Tibial nerve (tissue), 4 donors: ENCODE data around the gene ABCB4. TPM values are rescaled to one million over a fixed set of nuclear protein-coding genes. Genes with fewer than 3 reads are reported as not detected.

ENCODE experiments used
- DNase-seq, 2 donors: peaks; one replicate each; pipeline ENCODE4 v3.0.0-alpha.2; 2019; ENCODE audit warnings: low spot score in 2 of 2
- H3K27ac ChIP-seq, 4 donors: fragments of 200-600 bp; sonication (generic) in 3 of 4; one replicate each; pipeline ENCODE4 v1.5.1; 2017 to 2019; ENCODE audit warnings: mild to moderate bottlenecking in 1 of 4
- H3K27me3 ChIP-seq, 2 donors: fragments of 200-600 bp; sonication (generic) in 1 of 2; one replicate each; pipeline versions ENCODE4 v1.5.1 to v1.6.0; 2017 to 2019
- H3K36me3 ChIP-seq, 3 donors: fragments of 200-600 bp; sonication (generic); one replicate each; pipeline ENCODE4 v1.5.1; 2018 to 2019
- H3K4me1 ChIP-seq, 4 donors: fragments of 200-600 bp; sonication (generic) in 3 of 4; one replicate each; pipeline ENCODE4 v1.5.1; 2017 to 2019
- H3K4me3 ChIP-seq, 4 donors: fragments of 200-600 bp; sonication (generic) in 3 of 4; one replicate each; pipeline ENCODE4 v1.5.1; 2017 to 2019; ENCODE audit warnings: mild to moderate bottlenecking in 1 of 4, moderate library complexity in 1 of 4
- H3K9me3 ChIP-seq, 4 donors: fragments of 200-600 bp; sonication (generic) in 3 of 4; one replicate each; pipeline ENCODE4 v1.5.1; 2017 to 2019
- EP300 ChIP-seq, 2 donors: sonication (generic); formaldehyde crosslinking; IDR thresholded peaks; one replicate each; pipeline ENCODE4 v1.6.1; 2017; ENCODE audit warnings: antibody characterized with exemption in 2 of 2, mild to moderate bottlenecking in 1 of 2
- POLR2A ChIP-seq, 2 donors: fragments of 450-650 bp; IDR thresholded peaks; one replicate each; pipeline ENCODE4 v1.6.1; 2017; ENCODE audit warnings: antibody characterized with exemption in 2 of 2, mild to moderate bottlenecking in 2 of 2, moderate library complexity in 2 of 2
- WGBS, 2 donors: methylation state at CpG; one replicate each; pipeline ENCODE4 v1.1.5; 2018; 5-methylcytosine and 5-hydroxymethylcytosine counted together
- total RNA-seq, 4 donors: library from RNA; depleted of rRNA; stranded (reverse); fragments of >200 nt; gene quantifications; one replicate each; pipeline ENCODE4 v1.1.0, GENCODE V29; 2016
- TF ChIP-seq, protein P1 (sequence below), 5 experiments: fragments of 200-600 bp in 3 of 5; fragments of 450-650 bp in 2 of 5; sonication (generic) in 3 of 5; IDR thresholded peaks; one replicate each; pipeline ENCODE4 v1.5.1; 2016 to 2019; ENCODE audit warnings: antibody characterized with exemption in 5 of 5, mild to moderate bottlenecking in 3 of 5, moderate library complexity in 2 of 5

Gene ABCB4
- total RNA-seq, 4 donors from 2014 or later: 0.42 to 2.0 (median 1.00) TPM

DNA sequence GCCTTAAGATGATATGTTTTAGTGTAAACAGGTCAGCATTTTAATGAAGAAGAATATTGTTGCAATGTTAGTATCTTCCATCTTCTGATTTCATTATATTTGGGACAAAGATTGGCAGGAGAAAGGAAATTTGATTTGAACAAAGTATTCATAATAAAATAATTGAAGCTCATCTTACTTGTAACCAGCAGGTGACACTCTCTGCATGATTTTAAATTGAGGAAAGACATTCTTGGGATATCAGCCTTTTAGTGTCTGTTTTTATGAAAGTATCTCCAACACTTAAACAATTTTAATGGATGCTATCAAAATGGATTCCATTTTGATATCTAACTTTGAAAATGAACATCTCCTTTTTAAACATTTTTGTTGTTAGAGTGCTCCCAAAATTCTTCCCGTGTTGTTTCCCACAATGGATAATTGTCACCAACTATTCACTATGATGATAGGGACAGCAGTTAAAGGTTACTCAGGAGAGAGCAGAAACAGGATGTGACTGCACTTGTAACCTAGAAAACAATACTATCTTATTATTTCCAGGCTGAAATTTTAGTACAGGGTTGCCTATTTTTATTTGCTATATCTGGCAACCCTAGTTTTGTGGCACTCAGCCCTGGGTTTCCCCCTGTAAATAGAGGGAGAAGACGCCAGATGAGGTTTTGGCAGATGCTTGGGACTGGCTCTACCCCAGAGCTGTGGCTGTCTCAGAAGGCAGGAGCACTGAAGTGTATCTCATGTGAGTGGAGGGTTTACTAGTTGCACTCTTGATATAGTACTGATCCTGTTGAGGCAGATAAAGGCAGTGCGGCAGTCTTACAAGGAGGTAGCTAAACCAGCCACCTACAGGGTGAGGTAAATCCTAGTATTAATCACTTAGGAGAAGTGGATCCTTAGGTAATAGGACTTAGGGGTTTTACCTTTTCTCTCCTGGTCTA is 31.0 kb upstream of the ABCB4 start:
- TF ChIP-seq, protein P1, sequence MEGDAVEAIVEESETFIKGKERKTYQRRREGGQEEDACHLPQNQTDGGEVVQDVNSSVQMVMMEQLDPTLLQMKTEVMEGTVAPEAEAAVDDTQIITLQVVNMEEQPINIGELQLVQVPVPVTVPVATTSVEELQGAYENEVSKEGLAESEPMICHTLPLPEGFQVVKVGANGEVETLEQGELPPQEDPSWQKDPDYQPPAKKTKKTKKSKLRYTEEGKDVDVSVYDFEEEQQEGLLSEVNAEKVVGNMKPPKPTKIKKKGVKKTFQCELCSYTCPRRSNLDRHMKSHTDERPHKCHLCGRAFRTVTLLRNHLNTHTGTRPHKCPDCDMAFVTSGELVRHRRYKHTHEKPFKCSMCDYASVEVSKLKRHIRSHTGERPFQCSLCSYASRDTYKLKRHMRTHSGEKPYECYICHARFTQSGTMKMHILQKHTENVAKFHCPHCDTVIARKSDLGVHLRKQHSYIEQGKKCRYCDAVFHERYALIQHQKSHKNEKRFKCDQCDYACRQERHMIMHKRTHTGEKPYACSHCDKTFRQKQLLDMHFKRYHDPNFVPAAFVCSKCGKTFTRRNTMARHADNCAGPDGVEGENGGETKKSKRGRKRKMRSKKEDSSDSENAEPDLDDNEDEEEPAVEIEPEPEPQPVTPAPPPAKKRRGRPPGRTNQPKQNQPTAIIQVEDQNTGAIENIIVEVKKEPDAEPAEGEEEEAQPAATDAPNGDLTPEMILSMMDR (IDR thresholded peaks at IDR 0.05): peak in 4 of 5 experiments; percentile 13 to 32 (median 20)
- TF ChIP-seq EP300 (IDR thresholded peaks at IDR 0.05): no peak
- no peak for DNase-seq
- Histone ChIP-seq H3K36me3 (no peaks in the 10 kb centered on the region), H3K27ac (no peak overlapping the region), H3K4me3 (no peak overlapping the region), H3K4me1 (no peaks in the 10 kb centered on the region), H3K9me3 (no peaks in the 10 kb centered on the region), H3K27me3 (no peaks in the 10 kb centered on the region)
- WGBS, 2 donors: 57 to 64% methylated on average over 3 of the region's 3 CpGs

DNA sequence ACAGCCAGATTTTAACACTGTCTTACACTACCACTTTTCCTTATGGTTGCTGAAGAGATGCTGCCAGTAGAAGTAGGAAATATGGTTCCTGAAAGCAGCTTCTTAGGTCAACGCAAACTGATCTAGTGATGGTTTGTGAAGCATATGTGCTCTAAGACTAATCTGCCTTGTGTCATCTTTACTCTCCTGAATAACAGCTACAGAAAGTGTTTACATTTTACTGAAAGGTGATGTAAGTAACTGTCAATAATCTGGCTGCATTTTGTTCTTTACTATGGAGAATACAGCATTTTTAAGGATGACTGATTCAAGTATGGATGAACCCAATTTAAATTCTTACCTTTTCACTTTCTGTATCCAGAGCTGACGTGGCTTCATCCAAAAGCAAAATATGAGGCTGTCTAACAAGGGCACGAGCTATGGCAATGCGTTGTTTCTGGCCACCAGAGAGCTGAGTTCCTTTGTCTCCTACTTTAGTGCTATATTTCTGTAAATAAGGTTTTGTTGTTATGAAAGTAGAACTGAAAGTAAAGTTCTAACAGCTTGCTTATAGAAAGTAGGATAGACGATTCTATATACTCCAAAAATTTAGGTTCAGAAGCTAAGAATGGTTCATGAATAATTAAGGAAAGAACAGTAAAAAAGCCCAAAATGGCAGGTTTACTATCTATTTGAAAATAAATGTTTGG is 30.2 kb upstream of the ABCB4 start:
- no peak overlapping the region for H3K4me3 ChIP-seq
- H3K27me3 ChIP-seq: no peaks in the 10 kb centered on the region
- no peaks in the 10 kb centered on the region for H3K4me1 ChIP-seq
- no peaks in the 10 kb centered on the region for H3K36me3 ChIP-seq
- no peaks in the 10 kb centered on the region for H3K9me3 ChIP-seq
- H3K27ac ChIP-seq: no peak overlapping the region
- WGBS, 2 donors: 69 to 74% methylated on average over 5 of the region's 5 CpGs
- no peak for TF ChIP-seq POLR2A (IDR thresholded peaks at IDR 0.05)
- TF ChIP-seq, protein P1 (IDR thresholded peaks at IDR 0.05): no peak
- no peak for TF ChIP-seq EP300 (IDR thresholded peaks at IDR 0.05)
- DNase-seq: no peak

DNA sequence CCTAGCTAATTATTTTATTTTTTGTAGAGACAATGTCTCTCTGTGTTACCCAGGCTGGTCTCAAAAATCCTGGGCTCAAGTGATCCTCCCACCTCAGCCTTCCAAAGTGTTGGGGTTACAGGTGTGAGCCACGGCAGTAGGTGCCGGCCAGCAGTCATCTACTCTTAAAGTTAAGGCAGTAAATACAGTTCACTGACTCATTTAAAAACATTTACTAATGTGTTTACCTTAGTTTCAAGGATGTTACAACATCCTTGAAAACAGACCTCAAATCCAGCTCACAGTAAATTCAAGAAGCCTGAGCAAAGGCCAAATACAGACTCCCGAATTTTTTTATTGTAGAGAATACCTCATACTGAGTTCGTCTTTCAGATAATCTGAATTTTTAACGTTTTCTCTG is 29.6 kb upstream of the ABCB4 start:
- Histone ChIP-seq H3K9me3 (no peaks in the 10 kb centered on the region), H3K27ac (no peak overlapping the region), H3K27me3 (no peaks in the 10 kb centered on the region), H3K4me1 (no peaks in the 10 kb centered on the region), H3K36me3 (no peaks in the 10 kb centered on the region), H3K4me3 (no peak overlapping the region)
- WGBS, 2 donors: 84 to 86% methylated on average over 5 of the region's 5 CpGs
- DNase-seq: no peak
- TF ChIP-seq POLR2A (IDR thresholded peaks at IDR 0.05): no peak
- TF ChIP-seq, protein P1 (IDR thresholded peaks at IDR 0.05): no peak
- no peak for TF ChIP-seq EP300 (IDR thresholded peaks at IDR 0.05)

DNA sequence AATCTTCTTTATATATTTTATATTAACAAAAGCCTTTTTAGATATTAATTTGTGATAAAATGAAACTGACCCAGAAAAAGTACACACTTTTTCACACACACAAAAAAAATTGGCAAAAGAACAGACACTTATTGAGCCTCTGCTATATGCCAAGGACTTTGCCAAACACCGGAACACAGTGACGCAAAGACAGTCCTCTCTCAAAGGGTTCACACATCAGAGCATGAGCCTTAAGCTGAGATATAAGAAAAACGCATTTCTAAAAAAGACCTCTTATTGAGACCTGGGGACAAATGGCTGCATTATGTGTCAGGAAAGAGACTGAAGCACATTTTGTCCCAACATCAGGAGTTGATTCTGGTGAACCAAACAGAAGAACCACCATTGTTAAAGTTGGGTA is 24.0 kb upstream of the ABCB4 start:
- TF ChIP-seq EP300 (IDR thresholded peaks at IDR 0.05): no peak
- TF ChIP-seq POLR2A (IDR thresholded peaks at IDR 0.05): no peak
- TF ChIP-seq, protein P1 (IDR thresholded peaks at IDR 0.05): no peak
- WGBS, 2 donors: 53 to 59% methylated on average over 3 of the region's 3 CpGs
- DNase-seq: no peak
- H3K4me1 ChIP-seq: no peaks in the 10 kb centered on the region
- no peak overlapping the region for H3K27ac ChIP-seq
- no peaks in the 10 kb centered on the region for H3K27me3 ChIP-seq
- H3K36me3 ChIP-seq: no peaks in the 10 kb centered on the region
- H3K9me3 ChIP-seq: no peaks in the 10 kb centered on the region
- H3K4me3 ChIP-seq: no peak overlapping the region

DNA sequence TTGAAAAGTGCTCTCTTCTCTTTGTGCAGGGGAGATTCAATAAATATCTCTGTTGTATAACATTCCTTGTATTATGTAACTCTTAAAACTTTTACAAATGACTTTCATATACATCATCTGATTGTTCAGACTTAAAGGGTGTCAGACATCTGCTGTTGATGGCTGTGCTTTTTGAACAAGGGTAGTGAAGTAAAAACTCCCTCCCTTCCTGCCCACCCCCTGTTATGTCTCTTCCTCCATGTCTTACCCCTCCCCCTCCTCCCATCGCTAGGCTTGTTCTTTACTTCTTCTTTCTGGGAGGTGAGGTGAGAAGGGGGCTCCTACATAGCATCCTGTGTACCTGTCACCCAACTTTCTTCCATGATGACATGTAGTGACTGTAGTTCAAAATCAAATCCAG is 23.4 kb upstream of the ABCB4 start:
- Histone ChIP-seq H3K36me3 (no peaks in the 10 kb centered on the region), H3K4me3 (no peak overlapping the region), H3K27me3 (no peaks in the 10 kb centered on the region), H3K4me1 (no peaks in the 10 kb centered on the region), H3K27ac (no peak overlapping the region), H3K9me3 (no peaks in the 10 kb centered on the region)
- TF ChIP-seq POLR2A (IDR thresholded peaks at IDR 0.05): no peak
- TF ChIP-seq EP300 (IDR thresholded peaks at IDR 0.05): no peak
- TF ChIP-seq, protein P1 (IDR thresholded peaks at IDR 0.05): no peak
- no peak for DNase-seq
- 50 to 55% methylated on average over 1 of the region's 1 CpG for whole genome bisulfite sequencing, 2 donors
